GM10847 (cell line): ENCODE measurements around the gene CCM2.

Experiments used
- POLR2A ChIP-seq: IDR thresholded peaks from 2 replicates; pipeline ENCODE4 v1.6.1; 2011; ENCODE audit not compliant: insufficient read length; ENCODE audit errors: extremely low read depth

Gene CCM2

GRCh38 chr7:45111298-45112223 lies 111.6 kb downstream of the CCM2 start, which contains the start of gene TBRG4:
TSS of gene TBRG4 (minus strand) at chr7:45111697. CDS start at chr7:45109237, 2,460 bp downstream.
- peak; percentile 88 for TF ChIP-seq POLR2A

- no peak for TF ChIP-seq POLR2A
Observed at GRCh38 chr7:45112648-45113047, 112.6 kb downstream of the CCM2 start.

- TF ChIP-seq POLR2A: no peak
Observed at GRCh38 chr7:45114926-45115325, 114.9 kb downstream of the CCM2 start.

- TF ChIP-seq POLR2A: no peak
Observed at GRCh38 chr7:45116048-45116447, 116.0 kb downstream of the CCM2 start.

- TF ChIP-seq POLR2A: no peak
Observed at GRCh38 chr7:45117582-45117981, 117.6 kb downstream of the CCM2 start.

- TF ChIP-seq POLR2A: no peak
Observed at GRCh38 chr7:45118292-45118691, 118.3 kb downstream of the CCM2 start.

GRCh38 chr7:45118889-45119331 lies 118.9 kb downstream of the CCM2 start:
- no peak for TF ChIP-seq POLR2A

- TF ChIP-seq POLR2A: no peak
Observed at GRCh38 chr7:45119550-45119949, 119.5 kb downstream of the CCM2 start.

- no peak for TF ChIP-seq POLR2A
Observed at GRCh38 chr7:45122975-45123860, 123.2 kb downstream of the CCM2 start.

GRCh38 chr7:45123913-45124710 lies 124.1 kb downstream of the CCM2 start:
- no peak for TF ChIP-seq POLR2A

- TF ChIP-seq POLR2A: no peak
Observed at GRCh38 chr7:45125193-45125904, 125.3 kb downstream of the CCM2 start.
